Progenitor cell of endocrine pancreas (in vitro differentiated cells): ENCODE data around the gene XPO1. TPM values are rescaled to one million over a fixed set of nuclear protein-coding genes. Genes with fewer than 3 reads are reported as not detected.

Source experiments
- DNase-seq: peaks from one replicate; pipeline ENCODE4 v3.0.0; 2021; ENCODE audit warnings: low spot score; ENCODE audit not compliant: unreplicated experiment
- H3K27ac Mint-ChIP-seq: 2 replicates; pipeline ENCODE4 v1.8.0; 2021; ENCODE audit warnings: mild to moderate bottlenecking, moderate library complexity, mixed read lengths
- H3K27me3 Mint-ChIP-seq: 2 replicates; pipeline ENCODE4 v1.8.0; 2021; ENCODE audit warnings: mixed read lengths
- H3K36me3 Mint-ChIP-seq: 2 replicates; pipeline ENCODE4 v1.8.0; 2022; ENCODE audit warnings: mixed read lengths; ENCODE audit not compliant: insufficient read depth
- H3K4me1 Mint-ChIP-seq: 2 replicates; pipeline ENCODE4 v1.8.0; 2021; ENCODE audit warnings: low read depth, mixed read lengths
- H3K4me3 Mint-ChIP-seq: 2 replicates; pipeline ENCODE4 v1.8.0; 2021; ENCODE audit warnings: low read depth, mild to moderate bottlenecking, moderate library complexity, mixed read lengths
- H3K9me3 Mint-ChIP-seq: 2 replicates; pipeline ENCODE4 v1.8.0; 2021; ENCODE audit warnings: low read depth, mixed read lengths
- total RNA-seq: library from RNA; stranded (reverse); gene quantifications from 2 replicates; pipeline ENCODE4 v1.2.1, GENCODE V29; 2021
- TF ChIP-seq, protein P1 (sequence below): fragments of 200-600 bp; sonication (generic); IDR thresholded peaks from one replicate; pipeline ENCODE4 v1.5.0; 2021; ENCODE audit warnings: antibody characterized with exemption, mild to moderate bottlenecking; ENCODE audit not compliant: unreplicated experiment

XPO1 gene
- total RNA-seq, 1 donor from 2014 or later = 236 TPM

DNA sequence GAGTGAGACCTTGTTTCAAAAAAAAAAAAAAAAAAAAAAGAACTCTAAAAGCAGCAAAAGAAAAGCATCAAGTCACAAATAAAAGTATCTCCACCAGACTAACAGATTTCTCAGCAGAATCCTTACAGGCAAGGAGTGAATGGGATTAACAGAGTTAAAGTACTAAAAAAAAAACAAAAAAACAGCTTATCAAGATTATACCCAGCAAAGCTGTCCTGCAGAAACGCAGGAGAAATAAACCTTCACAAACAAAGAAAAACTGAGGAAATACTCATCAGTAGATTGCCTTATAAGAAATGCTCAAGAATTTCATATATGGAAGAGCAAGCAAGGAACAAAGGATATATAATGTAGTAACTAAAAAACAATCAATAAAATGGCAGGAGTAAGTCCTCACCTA is 102.9 kb downstream of the XPO1 start:
- Mint-ChIP-seq H3K27ac (peak overlapping the region; percentile 49), H3K4me3 (no peak overlapping the region), H3K36me3 (peaks cover 30% of the 10 kb centered on the region), H3K9me3 (peaks cover 25% of the 10 kb centered on the region), H3K4me1 (peaks cover 14% of the 10 kb centered on the region), H3K27me3 (no peaks in the 10 kb centered on the region)
- no peak for DNase-seq
- TF ChIP-seq, protein P1, sequence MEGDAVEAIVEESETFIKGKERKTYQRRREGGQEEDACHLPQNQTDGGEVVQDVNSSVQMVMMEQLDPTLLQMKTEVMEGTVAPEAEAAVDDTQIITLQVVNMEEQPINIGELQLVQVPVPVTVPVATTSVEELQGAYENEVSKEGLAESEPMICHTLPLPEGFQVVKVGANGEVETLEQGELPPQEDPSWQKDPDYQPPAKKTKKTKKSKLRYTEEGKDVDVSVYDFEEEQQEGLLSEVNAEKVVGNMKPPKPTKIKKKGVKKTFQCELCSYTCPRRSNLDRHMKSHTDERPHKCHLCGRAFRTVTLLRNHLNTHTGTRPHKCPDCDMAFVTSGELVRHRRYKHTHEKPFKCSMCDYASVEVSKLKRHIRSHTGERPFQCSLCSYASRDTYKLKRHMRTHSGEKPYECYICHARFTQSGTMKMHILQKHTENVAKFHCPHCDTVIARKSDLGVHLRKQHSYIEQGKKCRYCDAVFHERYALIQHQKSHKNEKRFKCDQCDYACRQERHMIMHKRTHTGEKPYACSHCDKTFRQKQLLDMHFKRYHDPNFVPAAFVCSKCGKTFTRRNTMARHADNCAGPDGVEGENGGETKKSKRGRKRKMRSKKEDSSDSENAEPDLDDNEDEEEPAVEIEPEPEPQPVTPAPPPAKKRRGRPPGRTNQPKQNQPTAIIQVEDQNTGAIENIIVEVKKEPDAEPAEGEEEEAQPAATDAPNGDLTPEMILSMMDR = no peak

DNA sequence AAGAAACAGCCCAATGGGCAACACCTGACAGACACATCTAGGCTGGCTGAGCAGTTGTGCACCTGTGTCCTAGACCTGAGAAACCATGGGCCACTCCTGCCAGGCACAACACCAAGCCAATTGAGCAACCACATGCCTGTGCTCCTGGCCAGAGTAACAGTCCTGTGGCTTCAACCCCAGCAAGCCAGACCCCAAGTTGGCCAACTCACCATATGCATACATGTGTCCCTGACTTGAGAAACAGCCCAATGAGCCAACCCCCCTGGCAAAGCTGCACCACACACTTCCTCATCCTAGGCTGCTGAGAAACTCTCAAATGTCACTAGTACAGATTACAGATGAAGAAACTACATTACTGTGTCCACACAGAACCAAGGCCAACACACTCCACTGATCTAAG is 103.8 kb downstream of the XPO1 start:
- DNase-seq = no peak
- peaks cover 14% of the 10 kb centered on the region for H3K4me1 Mint-ChIP-seq
- peaks cover 29% of the 10 kb centered on the region for H3K36me3 Mint-ChIP-seq
- TF ChIP-seq, protein P1 = no peak
- H3K4me3 Mint-ChIP-seq = no peak overlapping the region
- H3K9me3 Mint-ChIP-seq = peaks cover 25% of the 10 kb centered on the region
- peak overlapping the region; percentile 60 for H3K27ac Mint-ChIP-seq
- no peaks in the 10 kb centered on the region for H3K27me3 Mint-ChIP-seq

DNA sequence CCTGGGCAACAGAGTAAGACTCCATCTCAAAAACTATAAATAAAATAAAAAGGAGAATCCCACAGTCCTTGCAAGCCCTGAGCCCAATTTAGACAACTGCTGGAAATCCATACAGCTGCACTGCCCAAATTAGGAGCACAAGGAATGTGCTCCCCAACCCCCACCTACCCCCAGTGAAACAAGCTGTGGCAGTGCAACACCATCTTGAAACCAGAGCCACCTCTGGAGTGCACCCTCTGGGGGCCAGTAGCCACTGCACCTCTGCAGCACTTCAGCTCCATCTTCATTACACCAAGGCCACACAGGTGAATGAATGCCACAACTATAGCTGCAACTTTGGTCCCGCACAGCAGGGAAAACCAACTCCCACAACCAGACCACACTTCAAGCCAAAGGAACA is 104.5 kb downstream of the XPO1 start:
- no peak for DNase-seq
- H3K4me3 Mint-ChIP-seq = no peak overlapping the region
- peaks cover 24% of the 10 kb centered on the region for H3K36me3 Mint-ChIP-seq
- peaks cover 14% of the 10 kb centered on the region for H3K4me1 Mint-ChIP-seq
- H3K27ac Mint-ChIP-seq = peak overlapping the region; percentile 35
- TF ChIP-seq, protein P1 = no peak
- peaks cover 22% of the 10 kb centered on the region for H3K9me3 Mint-ChIP-seq
- H3K27me3 Mint-ChIP-seq = no peaks in the 10 kb centered on the region

DNA sequence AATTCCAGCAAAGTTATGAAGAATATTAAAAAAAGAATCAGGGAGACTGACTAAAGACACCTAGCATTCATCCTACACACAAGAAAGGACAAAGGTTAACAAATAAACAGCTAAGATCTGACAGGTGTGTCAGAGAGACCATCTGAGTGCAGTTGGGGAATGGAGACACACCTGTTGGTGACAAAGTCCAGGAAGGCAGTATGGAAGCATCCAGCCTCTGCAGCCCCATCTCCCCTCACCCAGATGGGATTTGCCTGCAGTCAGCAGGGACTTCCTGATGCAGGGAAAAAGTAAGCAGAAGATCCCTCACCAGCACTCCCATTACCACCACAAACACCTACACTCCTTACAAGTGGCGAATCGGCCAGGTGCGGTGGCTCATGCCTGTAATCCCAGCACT is 105.2 kb downstream of the XPO1 start:
- Mint-ChIP-seq H3K27ac (no peak overlapping the region), H3K9me3 (peaks cover 19% of the 10 kb centered on the region), H3K4me1 (peaks cover 16% of the 10 kb centered on the region), H3K27me3 (no peaks in the 10 kb centered on the region), H3K36me3 (peaks cover 21% of the 10 kb centered on the region), H3K4me3 (no peak overlapping the region)
- TF ChIP-seq, protein P1 = no peak
- DNase-seq = no peak

DNA sequence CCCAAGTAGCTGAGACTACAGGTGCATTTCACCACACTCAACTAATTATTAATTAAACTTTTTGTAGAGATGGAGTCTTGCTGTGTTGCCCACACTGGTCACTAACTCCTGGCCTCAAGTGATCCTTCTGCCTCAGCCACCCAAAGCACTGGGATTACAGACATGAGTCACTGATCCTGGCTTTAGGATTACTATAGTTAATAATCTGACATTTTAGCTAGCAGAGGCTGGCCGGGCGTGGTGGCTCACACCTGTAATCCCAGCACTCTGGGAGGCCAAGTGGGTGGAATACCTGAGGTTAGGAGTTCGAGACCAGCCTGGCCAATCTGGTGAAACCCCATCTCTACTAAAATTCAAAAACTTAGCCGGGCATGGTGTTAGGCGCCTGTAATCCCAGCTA is 106.8 kb downstream of the XPO1 start:
- no peaks in the 10 kb centered on the region for H3K27me3 Mint-ChIP-seq
- peaks cover 21% of the 10 kb centered on the region for H3K4me1 Mint-ChIP-seq
- no peak overlapping the region for H3K27ac Mint-ChIP-seq
- peaks cover 10% of the 10 kb centered on the region for H3K36me3 Mint-ChIP-seq
- DNase-seq = no peak
- TF ChIP-seq, protein P1 = no peak
- no peak overlapping the region for H3K4me3 Mint-ChIP-seq
- peaks cover 6% of the 10 kb centered on the region for H3K9me3 Mint-ChIP-seq

Other genes with a start within 250 kb of the XPO1 start
- gene USP34, start 67.3 kb downstream of the XPO1 start, total RNA-seq = 139 and 160 TPM in 2 replicates